CD4-positive, alpha-beta T cell treated with Interleukin-12 subunit alpha and Interleukin-12 subunit beta, for 1 hour (primary cell): ENCODE results near the gene ZCCHC10.
"Not testable (repeated sequence)": the region's sequence is repeated elsewhere in the genome, so short reads cannot be mapped to it uniquely, and the experiment has no call there.

Experiments used
- DNase-seq: peaks from one replicate; pipeline ENCODE4 v3.0.0-alpha.2; 2020

The ZCCHC10 gene

GRCh38 chr5:132972436-132972828 is 53.9 kb downstream of the ZCCHC10 start:
- not testable (repeated sequence) for DNase-seq

GRCh38 chr5:132971483-132972435 is 54.6 kb downstream of the ZCCHC10 start:
- no peak for DNase-seq

GRCh38 chr5:132965120-132965519 is 61.2 kb downstream of the ZCCHC10 start:
- DNase-seq: no peak

- DNase-seq: peak; percentile 90
These were observed 62.9 kb downstream of the ZCCHC10 start, which contains the start of gene AFF4 for GRCh38 chr5:132963171-132964104. TSS of gene AFF4 (minus strand) at chr5:132963634. CDS start at chr5:132937189, 26,445 bp downstream.

GRCh38 chr5:132962429-132963021 is 63.8 kb downstream of the ZCCHC10 start:
- peak; percentile 26 for DNase-seq

- DNase-seq: no peak
These were observed 64.5 kb downstream of the ZCCHC10 start for GRCh38 chr5:132961887-132962286.

GRCh38 chr5:132961123-132961815 is 65.1 kb downstream of the ZCCHC10 start:
- not testable (repeated sequence) for DNase-seq

GRCh38 chr5:132956166-132956799 is 70.1 kb downstream of the ZCCHC10 start:
- not testable (repeated sequence) for DNase-seq

- no peak for DNase-seq
These were observed 72.6 kb downstream of the ZCCHC10 start for GRCh38 chr5:132953710-132954109.

GRCh38 chr5:132952829-132953228 is 73.5 kb downstream of the ZCCHC10 start:
- DNase-seq: no peak

GRCh38 chr5:132951897-132952296 is 74.5 kb downstream of the ZCCHC10 start:
- DNase-seq: no peak

GRCh38 chr5:132949136-132949535 is 77.2 kb downstream of the ZCCHC10 start:
- DNase-seq: no peak

- DNase-seq: no peak
These were observed 78.7 kb downstream of the ZCCHC10 start for GRCh38 chr5:132947671-132948070.
